Activated gamma-delta T cell (primary cell): ENCODE results near the gene MSRB3.

Experiments used
- DNase-seq: peaks from one replicate; lab custom pipeline; 2025; lab: John Stamatoyannopoulos, UW

The MSRB3 gene

DNA sequence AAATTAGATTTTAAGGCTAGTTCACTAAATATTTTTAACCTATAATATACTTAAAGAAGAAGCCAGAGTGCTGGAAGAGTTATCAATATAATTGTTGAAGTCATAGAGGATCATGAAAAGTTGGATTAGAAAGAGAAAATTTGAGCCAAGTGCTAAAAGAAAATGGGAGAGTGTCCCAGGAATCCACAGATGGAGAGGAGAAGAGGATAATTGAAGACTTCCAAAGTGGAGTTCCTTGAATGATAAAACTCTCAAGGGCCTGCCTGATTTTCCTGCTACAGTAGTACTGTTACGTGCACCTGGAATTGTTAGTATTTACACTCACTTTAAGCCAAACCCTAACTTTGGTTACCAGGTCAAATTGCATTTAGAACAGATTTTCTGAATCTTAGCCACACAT is 113.2 kb downstream of the MSRB3 start:
- DNase-seq = no peak

DNA sequence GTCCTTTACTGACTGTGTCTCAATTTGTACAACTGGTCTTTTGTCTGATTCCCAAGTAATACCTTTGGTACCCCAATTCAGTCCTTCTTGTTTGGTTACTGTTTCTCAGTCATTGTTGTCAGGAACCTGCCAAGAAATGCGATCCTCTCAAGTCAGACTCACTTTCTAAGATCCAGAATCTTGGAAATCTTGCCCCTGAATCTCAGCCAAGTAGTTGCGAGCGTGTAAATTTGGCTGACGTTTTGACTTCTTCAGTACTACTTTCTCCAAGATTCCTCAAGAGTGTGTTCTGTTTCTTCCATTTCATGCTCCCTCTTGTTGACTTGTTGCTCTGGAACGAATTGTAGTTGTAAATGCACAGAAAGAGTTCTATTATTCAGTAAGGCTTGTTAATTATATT is 114.0 kb downstream of the MSRB3 start:
- DNase-seq = no peak

DNA sequence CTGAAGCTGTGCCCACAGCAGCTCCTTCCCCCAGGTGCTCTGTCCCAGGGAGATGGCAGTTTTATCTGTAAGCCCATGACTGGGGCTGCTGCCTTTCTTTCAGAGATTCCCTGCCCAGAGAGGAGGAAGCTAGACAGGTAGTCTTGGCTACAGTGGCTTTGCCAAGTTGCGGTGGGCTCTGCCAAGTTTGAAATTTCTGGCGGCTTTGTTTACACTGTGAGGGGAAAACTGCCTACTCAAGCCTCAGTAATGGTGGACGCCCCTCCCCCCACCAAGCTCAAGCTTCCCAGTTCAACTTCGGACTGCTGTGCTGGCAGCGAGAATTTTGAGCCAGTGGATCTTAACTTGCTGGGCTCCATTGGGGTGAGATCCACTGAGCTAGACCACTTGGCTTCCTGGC is 124.7 kb downstream of the MSRB3 start:
- DNase-seq = no peak

DNA sequence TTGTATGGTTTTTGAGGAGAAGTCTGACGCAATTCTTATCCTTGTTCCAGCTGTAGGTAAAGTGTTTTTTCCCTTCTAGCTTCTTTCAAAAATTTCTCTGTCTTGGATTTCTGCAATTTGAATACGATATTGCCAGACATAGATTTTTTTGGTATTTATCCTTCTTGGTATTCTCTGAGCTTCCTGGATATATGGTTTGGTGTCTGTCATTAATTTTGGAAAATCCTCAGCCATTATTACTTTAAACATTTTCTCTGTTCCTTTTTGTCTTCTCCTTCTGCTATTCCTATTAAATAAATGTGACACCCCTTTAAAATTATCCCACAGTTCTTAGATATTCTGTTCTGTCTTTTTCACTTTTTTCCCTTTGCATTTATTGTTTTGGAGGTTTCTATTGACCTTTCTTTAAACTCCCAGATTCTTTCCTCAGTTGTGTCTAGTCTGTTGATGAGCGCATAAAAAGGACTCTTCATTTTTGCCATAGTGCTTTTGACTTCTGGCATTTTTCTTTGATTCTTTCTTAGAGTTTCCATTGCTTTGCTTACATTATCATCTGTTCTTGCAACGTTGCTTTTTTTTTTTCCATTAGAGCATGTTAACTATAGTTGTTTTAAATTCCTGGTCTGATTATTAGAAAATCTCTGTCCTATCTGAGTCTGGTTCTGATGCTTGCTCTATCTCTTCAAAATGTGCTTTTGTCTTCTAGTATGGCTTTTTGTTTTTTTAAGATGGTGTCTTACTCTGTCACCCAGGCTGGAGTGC is 129.1 kb downstream of the MSRB3 start:
- no peak for DNase-seq

DNA sequence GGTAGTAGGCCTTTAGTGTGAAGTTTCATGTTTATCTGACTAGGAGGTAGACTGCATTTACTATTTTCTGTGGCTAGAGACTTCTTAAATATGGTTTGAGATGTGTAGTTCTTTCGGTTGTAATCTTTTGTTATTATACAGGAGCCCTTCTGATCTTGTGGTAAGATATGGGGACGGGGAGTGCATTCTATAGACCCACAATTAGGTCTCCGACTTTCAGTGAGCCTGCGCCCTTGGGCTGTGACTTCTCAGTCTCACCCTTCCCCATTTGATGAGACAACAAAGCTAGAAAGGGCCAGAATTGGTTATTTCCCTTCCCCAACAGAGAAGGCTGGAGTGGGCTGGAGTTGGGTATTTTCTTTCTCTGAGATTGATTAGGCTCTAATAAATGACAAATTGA is 130.0 kb downstream of the MSRB3 start:
- no peak for DNase-seq

DNA sequence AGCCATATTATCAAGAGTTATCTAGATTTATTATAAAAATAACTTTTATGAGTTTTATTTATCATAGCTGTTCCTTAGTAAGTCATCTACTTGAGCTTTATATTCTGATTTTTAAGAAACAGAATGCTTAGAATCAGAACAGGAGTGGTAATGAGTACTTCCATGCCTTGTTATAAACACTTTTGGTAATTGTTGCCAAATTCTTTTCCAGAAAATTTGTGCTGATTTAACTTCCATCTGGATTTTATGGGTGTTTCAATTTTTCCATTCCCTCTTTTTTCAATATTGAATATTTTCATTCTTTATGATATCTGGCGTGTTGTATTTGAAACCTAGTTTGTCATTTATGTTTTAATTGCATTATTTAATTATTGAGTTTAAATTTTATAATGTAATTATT is 131.2 kb downstream of the MSRB3 start:
- no peak for DNase-seq

DNA sequence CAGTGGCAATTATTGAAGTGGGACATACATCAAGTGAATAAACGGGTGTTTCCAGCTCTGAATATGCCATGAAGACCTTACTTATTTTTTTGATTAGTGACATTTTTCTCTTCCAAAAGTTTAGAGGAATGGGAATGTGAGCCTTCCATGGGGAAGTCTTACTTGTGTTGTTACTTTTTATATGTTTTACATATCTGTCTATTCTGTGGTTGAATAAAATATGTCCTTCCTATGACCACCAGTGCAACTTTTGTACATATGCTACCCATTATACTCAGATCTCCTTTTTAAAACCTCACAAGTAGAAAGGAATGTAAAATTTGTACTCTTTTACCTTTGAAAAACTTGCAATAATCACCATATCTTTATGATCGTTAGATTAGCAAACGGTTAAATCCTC is 132.7 kb downstream of the MSRB3 start:
- DNase-seq = no peak

DNA sequence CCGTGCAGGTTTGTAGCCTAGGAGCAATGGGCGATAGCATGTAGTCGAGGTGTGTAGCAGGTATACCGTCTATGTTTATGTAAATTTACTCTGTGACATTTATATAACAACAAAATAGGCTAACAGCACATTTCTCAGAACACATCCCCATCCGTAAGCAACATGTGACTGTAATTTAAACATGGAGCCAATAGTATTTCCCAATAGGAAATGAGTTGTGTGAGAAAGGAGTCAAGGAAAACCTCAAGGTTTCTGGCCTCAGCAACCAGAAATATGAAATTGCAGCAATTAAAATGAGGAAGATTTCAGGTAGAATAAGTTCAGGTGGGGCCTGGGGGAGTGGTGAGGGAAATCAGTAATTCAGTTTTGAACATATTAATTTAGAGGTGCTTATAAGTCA is 136.0 kb downstream of the MSRB3 start:
- no peak for DNase-seq

DNA sequence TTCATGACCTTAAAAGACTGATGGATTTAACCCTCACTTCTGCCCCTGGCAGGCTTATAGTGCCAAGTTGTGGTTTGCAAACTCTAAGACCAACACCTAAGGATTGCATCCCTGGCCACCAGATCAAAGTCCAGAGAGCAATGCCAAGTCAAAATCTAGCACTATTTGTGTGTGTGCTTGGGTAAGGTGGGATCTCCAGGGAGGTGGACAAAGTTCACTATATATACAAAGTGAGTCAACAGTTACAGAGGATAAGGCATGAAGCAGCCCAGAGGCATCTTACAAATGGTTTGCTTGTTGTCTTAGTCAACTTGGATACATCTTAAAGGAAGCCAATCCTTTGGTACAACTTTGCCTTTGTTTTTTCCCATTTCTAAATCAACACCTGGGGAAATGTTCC is 137.3 kb downstream of the MSRB3 start:
- no peak for DNase-seq

DNA sequence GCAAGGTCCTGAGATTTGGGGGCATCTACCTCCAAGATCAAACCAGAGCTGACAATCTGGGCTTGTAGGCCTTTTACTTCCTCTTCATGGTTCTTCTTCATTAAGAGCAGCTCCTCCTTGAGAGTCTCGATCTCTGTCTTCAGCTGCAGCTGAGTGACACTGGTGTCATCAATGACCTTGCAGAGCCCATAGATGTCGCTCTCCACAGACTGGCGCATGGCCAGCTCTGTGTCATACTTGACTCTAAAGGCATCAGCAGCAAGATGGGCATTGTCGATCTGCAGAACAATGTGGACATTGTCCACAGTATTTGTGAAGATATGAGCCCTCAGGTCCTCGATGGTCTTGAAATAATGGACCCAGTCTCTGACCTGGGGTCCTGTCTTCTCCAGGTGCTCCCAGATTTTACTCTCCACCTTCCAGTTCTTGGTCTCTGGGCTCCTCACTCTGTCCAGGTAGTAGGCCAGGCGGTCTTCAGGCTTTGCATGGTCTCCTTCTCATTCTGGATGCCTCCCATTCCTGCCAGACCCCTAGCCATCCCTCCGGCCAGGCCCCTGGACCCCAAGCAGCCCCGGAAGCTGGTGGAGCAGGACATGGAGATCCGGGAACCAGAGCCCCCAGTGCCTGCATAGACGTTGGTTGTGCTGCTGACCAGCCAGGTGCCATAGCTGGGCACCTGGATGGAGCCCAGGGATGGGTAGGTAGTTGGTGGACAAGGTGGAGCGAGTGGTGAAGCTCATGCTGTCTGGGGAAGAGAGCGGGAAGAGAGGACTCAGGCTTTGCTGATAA is 141.0 kb downstream of the MSRB3 start:
- DNase-seq = no peak

DNA sequence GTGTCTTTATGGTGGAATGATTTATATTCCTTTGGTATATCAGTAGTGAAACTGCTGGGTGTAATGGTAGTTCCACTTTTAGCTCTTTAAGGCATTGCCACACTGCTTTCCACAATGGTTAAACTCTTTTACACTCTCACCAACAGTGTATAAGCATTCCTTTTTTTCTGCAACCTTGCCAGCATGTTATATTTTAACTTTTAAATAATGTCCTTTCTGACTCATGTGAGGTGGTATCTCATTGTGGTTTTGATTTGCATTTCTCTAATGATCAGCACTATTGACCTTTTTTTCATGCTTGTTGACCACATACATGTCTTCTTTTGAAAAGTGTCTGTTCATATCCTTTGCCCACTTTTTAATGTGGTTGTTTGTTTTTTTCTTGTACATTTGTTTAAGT is 142.5 kb downstream of the MSRB3 start:
- no peak for DNase-seq

DNA sequence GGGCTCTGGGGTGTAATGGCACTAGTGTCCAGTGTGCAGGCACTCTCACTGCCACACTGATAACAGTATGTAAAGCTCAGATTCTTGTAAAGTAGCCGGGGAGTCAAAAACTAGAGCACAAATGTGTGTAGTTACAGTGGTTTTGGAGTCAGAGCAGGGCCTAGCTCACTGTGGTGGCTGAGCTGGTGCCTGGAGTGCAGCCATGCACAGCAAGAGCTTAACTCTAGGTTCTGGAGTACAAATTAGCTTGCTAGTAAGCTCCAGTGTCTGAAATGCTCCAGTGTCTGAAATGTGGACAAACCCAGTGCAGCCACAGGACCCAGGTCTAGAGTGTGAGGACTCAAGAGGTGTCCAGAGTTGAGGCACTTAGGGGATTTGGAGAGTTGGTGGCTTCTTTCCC is 149.2 kb downstream of the MSRB3 start:
- DNase-seq = no peak

DNA sequence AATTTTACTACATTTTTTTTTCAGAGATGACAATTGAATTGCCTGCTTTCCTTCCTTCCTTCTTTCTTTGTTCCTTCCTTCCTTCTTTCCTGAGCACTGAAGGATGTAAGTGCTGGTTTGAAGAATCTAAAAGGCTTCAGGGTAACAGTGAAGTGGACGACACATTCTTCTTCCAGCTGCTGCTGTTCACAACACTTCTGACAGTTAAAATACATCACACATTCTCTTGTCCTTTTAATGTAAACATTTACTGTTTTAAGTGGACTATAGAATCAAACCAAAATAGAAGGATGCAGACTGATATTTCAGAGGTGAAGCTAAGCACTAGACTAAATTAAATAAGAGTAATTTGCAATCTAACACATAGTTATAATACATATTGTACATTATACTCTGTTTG is 151.5 kb downstream of the MSRB3 start:
- DNase-seq = no peak

DNA sequence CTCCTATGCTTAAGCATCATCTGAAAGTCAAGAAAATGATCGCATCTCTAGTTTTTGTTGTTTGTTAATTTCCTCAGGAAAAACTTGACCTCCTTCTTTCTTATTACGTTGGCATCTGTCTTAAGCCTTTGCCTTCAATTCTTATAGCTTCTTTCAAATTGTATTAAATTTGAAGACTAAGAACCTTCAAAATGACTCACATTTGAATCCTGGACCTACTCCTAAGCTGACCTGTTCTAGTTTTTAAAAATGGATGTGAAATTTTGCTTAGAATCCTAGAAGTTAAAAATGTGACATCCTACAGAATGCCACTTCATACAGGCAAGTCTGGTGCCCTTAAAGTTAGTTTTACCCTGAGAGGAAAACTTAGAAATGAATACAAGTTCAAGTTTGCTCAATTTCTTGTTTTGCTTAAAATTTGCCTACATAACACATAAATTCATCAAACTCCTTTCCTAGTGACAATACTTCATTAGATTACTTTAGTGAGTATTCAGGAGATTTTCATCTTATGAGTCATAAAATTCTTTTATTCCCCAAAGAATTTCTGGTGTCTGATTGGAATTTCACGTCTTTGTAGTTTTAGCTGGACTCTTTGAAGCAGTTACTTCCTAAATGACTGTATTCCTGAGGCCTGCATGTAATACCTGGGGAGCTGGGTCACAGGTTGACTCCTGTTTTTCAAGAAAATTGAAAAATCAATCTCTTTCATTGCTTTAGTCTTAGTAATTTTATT is 152.3 kb downstream of the MSRB3 start:
- DNase-seq = no peak

DNA sequence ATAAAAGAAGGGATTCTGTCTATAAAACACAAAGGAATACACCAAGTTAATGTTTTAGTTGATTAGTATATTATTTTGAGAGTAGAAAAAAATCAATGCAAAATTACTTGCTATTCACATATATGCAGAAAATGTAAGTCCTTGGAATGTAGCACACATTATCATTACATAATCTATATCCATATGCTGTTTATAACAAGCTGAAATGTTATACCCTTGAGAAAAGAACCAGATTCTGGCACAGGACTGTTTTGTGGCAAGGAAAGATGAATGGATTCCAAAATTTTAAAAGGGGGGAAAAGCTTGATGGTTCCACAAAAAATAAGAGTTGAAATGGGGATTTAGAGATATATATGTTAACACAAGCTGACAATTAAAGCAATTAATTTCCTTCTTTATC is 153.6 kb downstream of the MSRB3 start:
- no peak for DNase-seq

DNA sequence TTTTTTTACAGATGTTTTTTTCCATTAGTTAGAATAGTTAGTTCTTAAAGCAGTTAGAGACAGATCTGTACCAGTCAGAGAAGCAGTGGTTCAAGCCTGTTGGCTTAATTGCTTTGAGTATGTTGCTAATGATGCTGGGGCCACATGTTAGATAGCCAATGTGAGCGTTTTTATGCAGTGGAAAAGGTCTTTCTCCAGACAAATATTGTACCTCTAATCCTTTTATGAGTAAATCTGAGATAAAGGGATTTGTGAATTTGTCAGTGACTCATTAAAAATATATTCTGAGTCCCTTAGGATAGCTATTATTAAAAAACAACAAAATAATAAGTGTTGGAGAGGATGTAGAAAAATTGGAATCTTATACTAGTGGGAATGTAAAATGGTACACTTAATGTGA is 154.2 kb downstream of the MSRB3 start:
- no peak for DNase-seq

DNA sequence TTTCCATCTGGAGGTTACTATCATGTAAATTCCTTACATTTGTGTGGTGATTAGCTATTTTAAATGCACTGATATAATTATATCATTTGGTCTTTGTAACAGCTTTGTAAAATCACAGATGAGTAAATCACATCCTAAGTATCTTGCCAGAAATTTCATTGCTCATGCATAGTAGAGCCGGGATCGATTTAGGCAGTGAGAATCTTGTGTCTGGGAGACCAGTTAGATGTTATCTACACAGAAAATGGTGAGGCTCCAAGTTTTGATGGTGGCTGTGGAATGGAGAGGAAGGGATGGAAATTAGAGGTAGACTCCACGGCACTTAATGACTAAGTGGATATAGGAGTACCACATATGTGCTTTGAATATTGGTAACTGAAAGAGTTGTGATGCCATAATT is 156.3 kb downstream of the MSRB3 start:
- no peak for DNase-seq

DNA sequence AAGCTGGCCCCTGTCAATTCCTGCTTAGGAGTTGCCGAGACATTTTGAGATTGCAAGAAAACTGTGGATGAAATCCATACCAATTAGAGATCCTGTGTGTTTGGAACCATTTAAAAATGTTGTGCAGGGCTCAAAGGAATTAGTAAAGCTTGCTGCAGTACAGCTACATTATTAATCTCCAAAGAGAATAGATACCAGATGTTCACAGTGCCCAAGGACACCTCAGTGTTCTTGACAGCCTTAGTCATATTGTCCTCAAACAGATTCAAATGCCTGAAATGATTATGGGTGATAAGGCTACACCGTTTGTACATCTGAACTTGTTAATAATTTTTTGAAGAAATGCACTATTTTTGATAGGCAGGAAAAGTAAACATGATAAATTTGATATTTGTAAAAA is 164.6 kb downstream of the MSRB3 start:
- no peak for DNase-seq

DNA sequence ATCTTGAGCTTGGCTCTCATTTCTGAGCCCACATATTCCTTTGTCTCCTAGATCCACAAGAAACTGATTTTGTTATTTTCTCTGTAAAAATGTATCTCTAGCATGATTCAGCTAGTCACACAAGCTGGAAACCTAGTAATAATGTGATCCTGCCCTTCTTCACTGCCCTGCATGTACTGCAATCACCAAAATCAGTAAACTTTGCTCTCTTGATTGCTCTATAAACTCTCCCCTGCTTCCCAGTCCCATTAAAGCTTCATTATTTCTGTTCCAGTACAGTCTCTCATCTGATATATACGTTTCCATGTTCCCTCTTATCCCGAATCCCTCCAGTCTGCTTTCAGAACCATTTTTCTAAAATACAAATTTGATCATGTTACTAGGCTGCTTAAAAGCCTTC is 166.5 kb downstream of the MSRB3 start:
- no peak for DNase-seq

DNA sequence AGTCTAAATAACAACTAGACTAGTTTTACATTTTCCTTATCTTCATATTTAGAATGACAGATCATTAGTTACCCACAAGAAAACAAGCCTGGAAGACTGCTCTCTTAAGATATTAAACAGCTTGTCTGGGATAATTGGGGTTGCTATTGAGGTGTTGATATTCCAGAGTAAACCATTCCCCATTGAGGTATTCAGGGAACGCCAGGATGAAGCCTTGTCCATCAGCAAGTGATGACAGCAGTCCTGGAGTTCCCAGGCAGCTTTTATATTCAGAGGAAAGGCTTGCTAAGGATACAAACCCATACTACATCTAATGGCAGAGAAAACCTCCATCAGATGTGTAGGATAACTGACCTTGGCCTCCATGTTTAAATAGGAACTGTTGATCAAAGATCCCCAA is 168.4 kb downstream of the MSRB3 start:
- DNase-seq = no peak

DNA sequence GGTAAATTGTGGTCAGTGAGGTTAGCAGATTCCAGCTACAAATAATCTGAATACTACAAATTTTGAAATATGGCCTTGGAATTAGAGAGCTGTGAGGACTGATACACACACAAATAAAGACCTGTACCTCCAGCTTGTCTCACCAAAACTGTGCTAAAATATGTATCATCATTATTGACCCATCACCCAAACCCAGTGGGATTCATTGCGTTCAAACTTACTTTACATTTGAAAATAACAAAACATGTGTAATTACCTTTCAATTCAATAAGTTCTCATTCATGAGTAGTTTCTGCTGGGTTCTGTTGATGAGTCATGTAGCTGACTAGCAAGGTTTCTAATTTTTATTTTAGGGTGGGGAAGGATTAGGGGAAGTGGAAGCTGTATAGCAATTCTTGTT is 170.9 kb downstream of the MSRB3 start:
- DNase-seq = no peak

DNA sequence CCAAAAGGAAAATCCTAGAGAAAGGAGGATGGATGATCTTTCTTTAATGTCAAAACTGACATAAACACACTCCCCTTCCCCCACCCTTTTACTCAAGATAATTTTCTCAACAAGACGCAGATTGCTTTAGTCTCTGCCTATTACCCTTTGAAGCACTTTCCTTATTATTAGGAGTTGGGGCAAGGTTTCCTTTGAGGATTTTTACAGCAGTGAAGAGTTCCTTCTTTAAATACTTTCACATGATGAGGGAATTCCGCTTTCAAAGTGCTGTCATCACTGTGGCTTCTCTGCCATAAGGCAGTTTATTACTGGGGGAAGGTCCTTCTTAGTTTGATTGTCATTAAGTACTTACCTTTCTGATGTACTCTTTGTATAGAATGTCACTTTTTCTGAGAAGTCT is 172.1 kb downstream of the MSRB3 start:
- no peak for DNase-seq
